Measurements from ENCODE around the gene BRAF.
"Not testable (repeated sequence)": the region's sequence is repeated elsewhere in the genome, so short reads cannot be mapped to it uniquely, and the experiment has no call there.

The BRAF gene

GRCh38 chr7:140712392-140712791 is 212.3 kb downstream of the BRAF start:
- DNase-seq (ENCODE audit: low read depth, low spot score): not testable (repeated sequence)

- DNase-seq (ENCODE audit: low read depth, low spot score): not testable (repeated sequence)
These were observed 216.0 kb downstream of the BRAF start for GRCh38 chr7:140708764-140709163.

GRCh38 chr7:140707132-140707531 is 217.6 kb downstream of the BRAF start:
- DNase-seq (ENCODE audit: low read depth, low spot score): no peak

GRCh38 chr7:140704205-140704604 is 220.5 kb downstream of the BRAF start:
- DNase-seq (ENCODE audit: low read depth, low spot score): no peak

GRCh38 chr7:140702774-140703173 is 222.0 kb downstream of the BRAF start:
- no peak for DNase-seq (ENCODE audit: low read depth, low spot score)

- no peak for DNase-seq (ENCODE audit: low read depth, low spot score)
These were observed 226.3 kb downstream of the BRAF start for GRCh38 chr7:140698477-140698876.

- DNase-seq (ENCODE audit: low read depth, low spot score): no peak
These were observed 227.1 kb downstream of the BRAF start for GRCh38 chr7:140697447-140698143.

GRCh38 chr7:140696680-140697446 is 227.9 kb downstream of the BRAF start, which contains the start of gene NDUFB2:
Gene NDUFB2, plus strand, starts transcription at chr7:140696708. Its CDS starts 37 bp downstream, at chr7:140696745.
- DNase-seq (ENCODE audit: low read depth, low spot score): peak; percentile 94

GRCh38 chr7:140696024-140696679 is 228.6 kb downstream of the BRAF start:
- DNase-seq (ENCODE audit: low read depth, low spot score): peak; percentile 98

GRCh38 chr7:140695381-140695780 is 229.3 kb downstream of the BRAF start:
- DNase-seq (ENCODE audit: low read depth, low spot score): no peak

- DNase-seq (ENCODE audit: low read depth, low spot score): no peak
These were observed 230.1 kb downstream of the BRAF start for GRCh38 chr7:140694592-140694991.

GRCh38 chr7:140693849-140694248 is 230.9 kb downstream of the BRAF start:
- DNase-seq (ENCODE audit: low read depth, low spot score): not testable (repeated sequence)

GRCh38 chr7:140691376-140692045 is 233.2 kb downstream of the BRAF start:
- no peak for DNase-seq (ENCODE audit: low read depth, low spot score)

- DNase-seq (ENCODE audit: low read depth, low spot score): no peak
These were observed 235.3 kb downstream of the BRAF start for GRCh38 chr7:140689199-140690152.

GRCh38 chr7:140688341-140688740 is 236.4 kb downstream of the BRAF start:
- no peak for DNase-seq (ENCODE audit: low read depth, low spot score)

GRCh38 chr7:140686921-140687320 is 237.8 kb downstream of the BRAF start:
- no peak for DNase-seq (ENCODE audit: low read depth, low spot score)

GRCh38 chr7:140685407-140686087 is 239.2 kb downstream of the BRAF start:
- DNase-seq (ENCODE audit: low read depth, low spot score): no peak

GRCh38 chr7:140684066-140684950 is 240.4 kb downstream of the BRAF start:
- DNase-seq (ENCODE audit: low read depth, low spot score): no peak

- DNase-seq (ENCODE audit: low read depth, low spot score): no peak
These were observed 241.1 kb downstream of the BRAF start for GRCh38 chr7:140683657-140684056.
